Superior temporal gyrus (tissue), 1 donor: ENCODE data around the gene ACTR5.
"Not testable (repeated sequence)": the region's sequence is repeated elsewhere in the genome, so short reads cannot be mapped to it uniquely, and the experiment has no call there.

ENCODE experiments used
- DNase-seq: peaks from one replicate; pipeline ENCODE4 v3.0.0-alpha.2; 2016; ENCODE audit errors: extremely low spot score

The ACTR5 gene

DNA sequence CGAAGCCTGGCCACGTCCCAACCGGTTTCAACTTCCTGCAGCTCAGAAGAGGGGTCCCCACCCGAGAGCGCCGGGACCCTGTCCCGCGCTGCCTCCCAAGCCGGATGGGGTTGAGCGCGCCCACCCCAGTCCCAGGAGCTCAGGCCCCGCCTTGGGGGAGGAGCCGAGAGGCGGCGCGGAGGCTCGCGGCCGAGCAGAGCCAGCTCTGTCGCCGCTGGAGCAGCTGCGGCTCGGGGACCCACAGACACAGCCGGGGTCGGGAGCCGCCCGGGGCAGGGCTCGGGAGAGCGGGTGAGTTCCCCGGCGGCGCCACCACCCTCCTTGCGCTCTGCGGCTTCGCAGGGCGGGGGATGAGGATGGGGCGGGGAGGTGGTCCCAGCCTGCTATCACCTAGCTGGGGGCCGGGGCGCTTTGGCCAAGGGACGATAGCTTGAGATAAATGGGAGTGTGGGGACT lies 57.3 kb downstream of the ACTR5 start, which contains the start of gene PPP1R16B:
PPP1R16B (plus strand) TSS at position 196 of the 456 bp plus-strand sequence. CDS start 30,229 bp downstream, outside the sequence.
- DNase-seq, result peak; percentile 79

DNA sequence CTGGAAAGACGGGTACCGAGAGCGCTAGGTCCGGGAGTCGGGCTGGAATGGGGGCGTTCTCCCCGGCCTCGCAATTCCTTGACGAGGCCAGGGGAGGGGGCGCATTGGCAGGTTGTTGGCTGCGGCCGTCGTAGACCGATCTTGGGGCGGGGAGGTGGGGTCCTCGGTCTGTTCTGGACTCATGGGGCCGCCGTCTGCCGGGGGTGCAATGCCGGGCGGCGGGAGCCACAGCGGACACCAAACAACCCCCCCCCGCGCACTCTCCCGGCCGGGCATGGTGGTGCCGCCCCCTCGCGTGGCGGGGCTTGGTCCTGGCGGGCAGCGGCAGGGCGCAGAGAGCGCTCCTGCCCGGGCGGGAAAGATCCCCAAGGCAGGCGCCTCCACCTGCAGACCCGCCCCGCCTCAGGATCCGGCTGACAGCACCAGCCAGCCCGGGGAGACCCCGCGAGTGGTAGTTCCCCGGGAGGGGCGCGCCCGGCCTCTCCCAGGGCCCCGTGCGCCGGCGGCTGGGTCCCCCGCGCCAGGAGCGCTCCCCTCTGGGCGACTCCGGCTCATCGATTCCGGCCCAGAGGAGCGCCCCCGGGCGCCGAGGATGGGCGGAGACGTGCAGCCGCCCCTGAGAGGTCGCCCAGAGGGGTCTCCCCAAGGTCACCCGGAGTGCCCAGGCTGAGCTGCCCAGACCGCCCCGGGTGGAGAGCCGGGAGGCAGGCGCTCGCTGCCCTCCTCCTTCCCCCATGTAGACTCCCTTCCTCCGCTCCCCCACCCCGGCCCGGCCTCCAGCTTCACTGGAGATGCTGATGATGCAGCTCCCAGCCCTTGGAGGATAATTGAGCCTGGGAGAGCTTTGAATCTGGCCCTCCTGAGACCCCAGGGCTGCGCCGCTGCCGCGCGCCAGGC lies 57.9 kb downstream of the ACTR5 start:
- peak; percentile 20 for DNase-seq

DNA sequence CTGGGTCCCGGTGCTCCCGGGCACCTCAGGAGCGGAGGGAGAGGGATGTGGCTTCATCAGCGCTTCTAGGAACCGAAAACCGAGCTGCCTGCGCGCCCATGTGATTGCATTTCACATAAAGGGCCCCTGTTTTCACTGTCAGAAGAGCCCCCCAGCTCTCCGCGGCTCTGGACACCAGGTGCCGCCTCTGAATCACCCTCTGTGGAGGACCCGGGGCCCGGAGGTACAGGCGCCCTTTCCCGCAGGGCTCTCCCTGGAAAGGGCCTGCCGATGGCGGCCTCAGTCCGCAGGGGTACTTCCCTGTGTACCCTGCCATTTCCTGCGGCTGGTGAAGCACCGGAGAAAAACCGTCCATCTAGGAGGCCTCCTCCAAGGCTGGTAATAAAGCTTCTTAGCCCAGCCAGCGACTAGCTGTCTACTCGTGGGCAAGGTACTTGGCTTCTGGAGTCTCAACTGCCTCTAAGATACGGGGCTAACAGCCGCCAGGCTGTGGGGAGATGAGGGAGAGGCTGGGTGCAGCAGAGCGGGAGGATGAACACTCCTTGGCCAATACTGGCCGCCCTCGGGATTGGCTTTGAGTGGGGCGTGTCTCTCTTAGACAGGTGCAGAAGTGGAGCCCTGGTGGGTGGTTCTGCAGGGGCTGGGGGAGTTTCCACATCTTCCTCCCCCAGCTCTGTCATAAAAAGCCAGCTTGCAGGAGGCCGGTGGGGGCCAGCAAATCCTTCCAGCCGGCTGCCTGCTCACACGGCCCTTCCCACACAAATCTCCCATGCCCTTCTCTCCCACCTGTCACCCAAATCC lies 58.8 kb downstream of the ACTR5 start:
- DNase-seq, result peak; percentile 59

DNA sequence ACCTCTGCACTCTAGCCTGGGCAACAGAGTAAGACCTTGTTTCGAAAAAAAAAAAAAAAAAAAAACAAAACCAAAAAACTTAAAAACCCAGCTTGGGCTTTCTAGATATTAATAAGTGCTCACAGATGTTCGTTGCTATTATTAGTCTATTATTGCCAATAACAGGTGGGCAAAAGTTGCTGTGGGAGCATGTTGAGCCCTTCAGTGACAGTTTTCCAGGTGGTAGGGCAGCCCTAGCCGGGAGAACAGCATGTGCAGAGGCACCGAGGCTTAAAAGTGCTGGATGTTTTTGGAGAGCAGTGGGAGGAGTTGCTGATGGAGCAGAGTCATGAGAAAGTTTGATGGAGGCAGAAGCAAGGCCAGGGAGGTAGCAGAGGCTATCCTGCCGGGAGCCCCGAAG lies 61.7 kb downstream of the ACTR5 start:
- no peak for DNase-seq

GRCh38 chr20:38810926-38811630 lies 62.8 kb downstream of the ACTR5 start:
- no peak for DNase-seq

GRCh38 chr20:38811769-38812168 lies 63.5 kb downstream of the ACTR5 start:
- DNase-seq, result no peak

GRCh38 chr20:38812182-38812581 lies 63.9 kb downstream of the ACTR5 start:
- DNase-seq, result no peak

- no peak for DNase-seq
Observed at GRCh38 chr20:38812709-38813573, 64.7 kb downstream of the ACTR5 start.

GRCh38 chr20:38813574-38813962 lies 65.3 kb downstream of the ACTR5 start:
- not testable (repeated sequence) for DNase-seq

DNA sequence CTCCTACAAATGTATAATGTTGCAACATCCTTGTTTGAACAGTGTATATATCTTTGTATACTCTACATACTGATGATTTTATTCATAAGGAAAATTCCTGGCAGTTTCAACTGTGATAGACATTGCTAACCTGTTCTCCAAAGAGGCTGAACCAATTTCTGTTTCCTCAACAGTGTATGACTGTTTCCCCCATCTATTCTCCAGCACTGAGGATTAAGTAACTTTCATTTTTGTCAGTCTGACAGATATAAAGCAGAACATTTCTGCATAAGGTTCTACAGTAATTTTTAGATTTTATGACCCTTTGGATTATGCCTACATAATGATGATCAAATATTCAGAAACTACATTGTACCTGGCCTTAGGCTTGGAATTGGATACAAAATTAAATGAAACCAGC lies 67.2 kb downstream of the ACTR5 start:
- no peak for DNase-seq

DNA sequence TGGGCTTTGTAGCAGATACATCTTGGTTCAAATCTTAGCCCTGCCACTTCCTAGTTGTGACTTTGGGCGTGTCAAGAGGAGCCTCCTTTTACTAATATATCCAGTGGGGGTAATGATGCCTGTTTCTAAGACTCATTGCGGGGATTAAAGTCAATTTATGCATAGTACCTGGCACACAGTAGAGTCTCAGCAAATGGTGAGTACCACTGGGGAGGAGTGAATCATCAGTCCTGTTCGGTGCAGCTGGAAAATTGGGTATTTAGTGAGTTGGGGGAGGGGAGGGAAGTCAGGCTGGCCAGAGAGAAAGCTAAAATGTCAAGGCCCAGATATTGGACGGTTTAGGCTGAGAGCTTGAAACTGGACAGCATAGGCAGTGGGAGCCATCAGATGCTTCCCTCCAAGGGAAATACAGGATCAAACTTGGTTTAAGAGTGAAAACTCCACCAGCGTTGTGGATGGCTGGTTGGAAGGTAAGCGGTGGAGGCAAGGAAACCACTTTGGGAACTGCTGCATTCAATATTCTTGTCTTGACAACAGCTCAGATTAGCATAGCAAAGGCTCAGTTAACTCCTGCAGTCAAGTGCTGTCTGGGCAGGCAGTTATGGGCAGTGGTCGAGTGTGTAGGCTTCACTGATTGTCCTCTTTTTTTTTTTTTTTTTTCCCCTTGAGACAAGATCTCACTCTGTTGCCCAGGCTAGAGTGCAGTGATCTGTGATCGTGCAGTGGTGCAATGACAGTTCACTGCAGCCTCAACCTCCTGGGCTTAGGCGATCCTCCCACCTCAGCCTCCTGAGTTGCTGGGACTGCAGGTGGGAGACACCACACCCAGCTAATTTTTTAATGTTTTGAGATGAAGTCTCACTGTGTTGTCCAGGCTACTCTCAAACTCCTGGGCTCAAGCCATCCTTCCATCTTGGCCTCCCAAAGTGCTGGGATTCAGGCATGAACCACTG lies 70.1 kb downstream of the ACTR5 start:
- DNase-seq, result no peak
